DMS79 treated with DMSO at 0.1 percent for 48 hours (cell line): ENCODE measurements around the gene CBX7.
"Not testable (repeated sequence)": the region's sequence is repeated elsewhere in the genome, so short reads cannot be mapped to it uniquely, and the experiment has no call there.

Source experiments
- DNase-seq: peaks from one replicate; lab custom pipeline; 2025; lab: John Stamatoyannopoulos, UW

CBX7 gene

DNA sequence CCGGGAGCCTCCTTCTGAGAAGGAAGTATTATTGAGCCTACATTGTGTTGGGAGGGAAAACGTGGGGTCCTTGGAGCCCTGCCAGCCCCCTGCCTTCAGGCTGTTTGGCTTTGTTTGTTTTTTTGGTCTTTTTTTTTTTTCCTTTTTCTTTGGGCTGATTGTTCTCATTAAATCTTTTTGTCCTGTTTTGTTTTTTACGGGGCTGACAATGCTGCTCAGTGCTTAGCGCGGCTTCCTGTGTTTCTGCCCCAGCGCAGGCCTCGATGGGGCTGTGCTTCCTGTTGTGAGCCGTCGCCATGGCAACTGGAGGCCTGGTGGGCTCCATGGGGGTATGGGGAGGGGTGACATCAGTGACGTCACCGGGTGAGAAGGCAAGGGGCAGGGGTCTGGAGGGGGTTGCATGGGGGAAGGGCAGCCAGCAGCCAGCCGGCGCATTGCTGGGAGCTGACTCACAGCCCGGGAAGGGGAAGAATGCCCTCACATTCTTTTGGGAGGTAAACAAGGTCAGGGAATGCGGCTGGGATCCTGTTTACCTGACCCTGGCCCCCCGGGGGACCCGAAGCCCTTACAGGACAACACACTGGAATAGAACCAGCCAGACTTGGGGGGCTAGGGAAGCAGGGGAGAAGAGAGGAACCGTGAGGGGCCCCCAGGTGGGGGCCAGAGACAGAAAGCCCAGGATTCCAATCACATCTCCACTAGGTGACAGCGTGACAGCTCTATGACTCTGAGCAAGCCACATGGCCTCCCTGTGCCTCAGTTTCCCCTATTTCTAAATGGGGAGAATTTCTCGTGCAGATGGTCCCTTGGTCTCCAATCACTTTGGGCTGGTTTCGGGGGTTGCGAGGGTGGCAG, 22.2 kb upstream of the CBX7 start:
- DNase-seq = no peak

DNA sequence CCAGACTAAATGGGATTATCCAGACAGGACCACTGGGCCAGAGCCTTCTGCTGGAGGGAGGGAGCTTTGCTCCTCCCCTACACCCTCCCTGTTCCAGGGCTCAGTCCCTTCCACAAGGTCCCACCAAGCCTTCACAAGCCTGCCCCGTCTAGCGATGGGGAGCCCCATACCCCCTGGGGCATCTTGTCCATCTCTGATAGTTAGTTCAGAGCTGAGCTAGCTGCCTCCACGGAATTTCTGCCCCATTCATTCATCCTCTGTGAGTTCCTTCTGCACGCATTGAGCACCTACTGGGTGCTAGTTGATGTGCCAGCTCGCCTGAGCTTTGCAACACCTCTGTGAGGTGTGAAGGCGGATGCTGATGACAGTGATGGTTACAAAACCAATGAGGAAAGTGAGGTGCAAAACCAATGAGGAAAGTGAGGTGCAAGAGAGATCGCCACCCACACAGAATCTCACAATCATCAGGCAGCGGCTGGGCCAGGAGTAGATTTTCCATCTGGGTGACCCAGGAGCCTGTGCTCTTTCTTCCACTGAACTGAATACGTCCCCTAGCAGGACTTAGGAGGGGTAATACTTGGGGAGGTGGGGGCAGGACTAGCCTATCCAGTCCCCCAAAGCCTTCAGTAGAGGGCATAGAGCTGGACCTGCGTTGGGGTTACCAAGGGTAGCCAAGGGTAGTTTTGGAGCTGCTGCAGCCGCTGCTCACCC, 21.5 kb upstream of the CBX7 start:
- no peak for DNase-seq

DNA sequence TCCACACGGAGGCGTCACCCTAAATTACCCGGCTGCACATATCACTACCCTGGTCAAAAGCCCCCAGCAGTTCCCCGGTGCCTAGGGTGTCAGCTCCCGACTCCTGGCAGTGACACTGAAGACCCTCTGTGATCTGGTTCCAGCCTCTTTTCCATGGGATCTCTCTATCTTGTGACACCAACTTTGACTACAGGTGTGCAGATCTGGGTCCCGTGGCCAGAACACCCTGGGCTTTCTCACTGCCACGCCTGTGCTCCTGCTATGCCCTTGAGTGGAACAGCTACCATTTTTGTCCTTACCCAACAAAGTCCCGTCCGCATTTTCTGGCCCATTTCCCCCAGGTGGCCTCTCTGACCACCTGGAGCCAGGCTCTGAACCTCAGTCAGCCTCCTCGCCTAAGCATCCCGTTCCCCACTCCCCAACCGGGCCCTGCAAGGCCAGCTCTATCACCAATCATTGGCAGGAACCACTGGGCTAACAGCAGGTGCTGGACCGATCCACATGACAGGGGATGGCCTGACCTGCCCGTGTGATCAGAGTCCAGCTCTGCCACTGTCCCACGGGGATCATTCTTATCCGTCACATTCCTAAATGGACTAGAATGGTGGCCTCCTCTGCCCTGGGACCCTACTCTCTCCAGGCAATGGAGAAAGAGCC, 20.7 kb upstream of the CBX7 start:
- no peak for DNase-seq

DNA sequence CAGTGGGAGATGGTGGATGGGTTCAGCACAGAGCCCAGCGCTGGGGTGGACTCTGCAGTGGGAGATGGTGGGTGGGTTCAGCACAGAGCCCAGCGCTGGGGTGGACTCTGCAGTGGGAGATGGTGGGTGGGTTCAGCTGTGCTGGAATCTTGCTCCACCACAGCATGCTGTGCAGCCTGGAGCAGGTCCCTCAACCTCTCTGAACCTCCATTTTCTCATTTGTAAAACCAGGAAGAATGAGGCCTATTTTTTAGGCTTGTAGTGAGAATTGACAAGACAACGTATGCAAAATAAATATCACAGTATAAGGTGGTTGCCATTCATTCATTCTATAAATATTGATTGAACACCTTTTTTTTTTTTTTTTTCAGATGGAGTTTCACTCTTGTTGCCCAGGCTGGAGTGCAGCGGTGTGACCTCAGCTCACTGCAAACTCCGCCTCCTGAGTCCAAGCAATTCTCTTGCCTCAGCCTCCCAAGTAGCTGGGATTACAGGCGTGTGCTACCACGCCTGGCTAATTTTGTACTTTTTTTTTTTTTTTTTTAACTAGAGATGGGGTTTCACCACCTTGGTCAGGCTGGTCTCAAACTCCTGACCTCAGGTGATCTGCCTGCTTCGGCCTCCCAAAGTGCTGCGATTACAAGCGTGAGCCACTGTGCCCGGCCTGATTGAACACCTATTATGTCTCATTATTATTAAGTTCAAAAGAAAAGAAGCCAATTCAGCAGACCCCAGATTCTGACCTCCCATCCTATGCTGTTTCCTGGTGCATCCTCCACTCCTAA, 20.0 kb upstream of the CBX7 start:
- not testable (repeated sequence) for DNase-seq

DNA sequence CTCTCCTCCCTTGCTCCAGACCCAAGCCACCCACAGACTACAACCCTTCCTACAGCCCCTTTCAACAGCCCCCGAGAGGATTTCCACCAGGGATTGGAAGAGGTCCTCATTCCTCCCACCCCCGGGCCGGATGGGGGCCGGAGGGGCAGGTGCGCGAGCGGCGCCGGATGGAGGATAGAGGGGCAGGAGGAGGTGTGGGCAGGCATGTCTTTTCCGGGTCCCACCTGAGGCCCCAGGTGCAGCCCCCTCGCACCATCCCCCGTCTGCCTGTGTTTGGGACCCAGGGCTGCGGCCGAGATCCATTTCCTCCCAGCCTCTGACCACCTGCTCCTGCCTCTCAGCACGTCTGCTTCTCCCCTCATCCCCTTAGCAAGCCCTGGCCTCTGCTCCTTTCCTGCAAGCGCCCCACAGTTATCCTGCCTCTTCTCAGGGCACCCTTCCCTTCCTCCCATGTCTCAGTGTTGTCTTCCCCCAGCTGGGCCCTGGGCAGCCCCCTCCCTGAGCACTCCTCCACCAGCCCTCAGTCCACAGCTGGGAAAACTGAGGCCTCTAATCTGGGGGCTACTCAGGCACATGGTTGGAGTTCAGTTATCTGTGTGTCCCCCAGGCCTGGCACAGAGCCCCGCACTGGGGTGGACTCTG, 19.3 kb upstream of the CBX7 start:
- DNase-seq = no peak

DNA sequence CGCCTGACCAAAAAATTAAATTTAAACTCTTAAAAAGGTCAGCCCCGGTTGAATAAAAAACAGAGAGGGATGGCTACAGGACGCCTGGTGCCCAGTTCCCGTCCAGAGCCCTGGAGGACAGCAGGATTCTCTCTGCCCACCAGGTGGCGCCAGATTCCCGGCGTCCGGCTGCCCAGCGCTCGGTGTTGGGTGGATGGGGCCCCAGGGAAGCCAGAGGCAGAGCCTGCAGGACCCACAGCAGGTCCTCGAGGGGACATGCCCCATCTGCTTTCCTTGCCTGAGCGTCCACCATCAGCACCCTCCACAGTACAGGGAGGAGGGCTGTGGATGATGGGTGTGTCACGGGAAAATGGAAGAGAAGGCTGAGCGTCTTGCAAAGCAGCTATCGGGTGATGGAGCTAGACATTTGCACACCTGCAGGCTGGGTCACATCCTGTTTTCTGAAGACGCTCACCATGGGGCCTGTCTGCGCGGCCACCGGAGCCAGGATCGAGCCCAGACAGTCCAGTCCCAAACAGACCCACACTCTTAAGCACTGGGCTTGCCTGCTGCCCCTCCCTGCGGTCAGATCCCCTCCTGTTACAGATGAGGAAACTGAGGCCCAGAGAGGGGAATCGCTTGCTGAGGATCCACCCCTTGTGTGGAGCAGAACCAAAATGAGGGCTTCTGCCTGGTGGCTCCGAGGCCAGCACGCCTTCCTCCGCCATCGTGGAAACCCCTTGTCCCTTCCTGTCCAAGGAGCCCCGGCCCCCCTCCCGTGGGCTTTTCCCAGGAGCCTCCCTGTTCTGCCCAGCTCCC, 18.5 kb upstream of the CBX7 start:
- peak; percentile 25 for DNase-seq

DNA sequence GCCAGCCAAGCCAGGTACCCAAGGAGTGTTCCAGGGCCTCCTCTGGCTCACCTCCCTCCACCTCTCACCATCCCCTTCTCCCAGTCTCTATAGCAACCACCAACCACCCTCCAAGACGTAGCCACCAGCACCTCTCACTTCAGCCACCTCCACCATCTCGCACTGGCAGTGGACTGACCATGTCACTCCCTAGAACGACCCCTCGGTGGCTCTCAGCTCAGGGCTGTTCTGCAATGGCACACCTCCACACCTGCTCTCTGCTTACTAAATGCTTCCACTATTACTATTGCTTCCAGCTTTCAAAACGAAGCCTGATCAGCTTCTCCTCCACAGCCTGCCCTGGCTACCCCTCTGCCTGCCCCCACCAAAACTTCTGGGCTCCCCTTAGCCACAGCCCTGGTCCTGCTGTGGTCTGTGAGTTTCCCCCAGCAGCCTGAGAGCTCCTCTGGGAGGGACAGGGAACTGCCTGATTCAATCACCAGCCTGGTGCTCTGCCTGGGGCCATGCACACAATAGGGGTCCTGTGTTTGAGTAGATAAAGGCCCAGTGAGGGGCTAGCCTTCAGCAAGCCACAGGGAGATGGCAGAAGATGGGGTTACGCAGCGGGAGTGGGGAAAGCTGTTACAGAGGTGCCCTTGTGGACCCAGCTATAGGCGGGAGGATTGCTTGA, 17.5 kb upstream of the CBX7 start:
- DNase-seq = no peak

DNA sequence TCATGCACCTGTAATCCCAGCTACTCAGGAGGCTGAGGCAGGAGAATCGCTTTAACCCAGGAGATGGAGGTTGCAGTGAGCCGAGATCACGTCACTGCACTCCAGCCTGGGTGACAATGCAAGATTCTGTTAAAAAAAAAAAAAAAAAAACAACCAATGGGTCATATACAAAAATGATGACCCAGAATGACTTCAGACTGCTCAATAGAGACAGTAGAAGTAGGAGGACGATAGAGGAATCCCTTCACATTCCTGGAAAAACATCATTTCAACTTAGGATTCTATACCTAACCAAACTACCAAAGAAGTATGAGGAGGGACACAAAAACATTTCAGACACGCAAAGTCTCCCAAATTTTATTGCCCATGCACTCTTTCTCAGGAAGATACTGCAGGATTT, 14.1 kb upstream of the CBX7 start:
- no peak for DNase-seq

DNA sequence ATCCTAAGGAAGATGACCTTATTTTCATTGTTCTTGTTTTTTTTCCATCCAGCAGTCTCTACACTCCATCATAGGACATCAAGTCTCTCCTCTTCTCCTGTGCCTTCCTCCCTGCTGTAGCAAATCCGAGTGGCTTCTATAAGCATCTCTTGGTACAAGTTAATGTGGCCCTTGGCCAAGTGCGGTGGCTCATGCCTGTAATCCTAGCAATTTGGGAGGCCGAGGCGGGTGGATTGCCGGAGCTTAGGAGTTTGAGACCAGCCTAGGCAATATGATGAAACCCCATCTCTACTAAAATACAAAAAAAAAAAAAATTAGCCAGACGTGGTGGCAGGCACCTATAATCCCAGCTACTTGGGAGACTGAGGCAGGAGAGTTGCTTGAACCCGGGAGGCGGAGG, 3.6 kb upstream of the CBX7 start:
- not testable (repeated sequence) for DNase-seq

DNA sequence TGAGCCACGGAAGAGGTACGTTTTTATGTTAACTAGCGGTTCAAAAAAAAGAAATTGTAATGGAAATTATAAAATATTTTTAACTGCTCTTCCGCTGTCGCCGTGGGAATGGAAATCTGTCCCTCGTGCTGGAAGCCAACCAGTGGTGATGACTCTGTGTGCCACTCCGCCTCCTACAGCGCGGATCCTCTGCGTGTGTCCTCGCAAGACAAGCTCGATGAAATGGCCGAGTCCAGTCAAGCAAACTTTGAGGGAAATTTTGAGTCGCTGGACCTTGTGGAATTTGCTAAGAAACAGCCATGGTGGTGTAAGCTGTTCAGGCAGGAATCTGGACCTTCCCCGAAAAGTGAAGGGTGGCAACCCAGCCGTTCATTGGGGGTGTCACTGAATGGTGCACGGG, 2.9 kb upstream of the CBX7 start:
- DNase-seq = no peak

DNA sequence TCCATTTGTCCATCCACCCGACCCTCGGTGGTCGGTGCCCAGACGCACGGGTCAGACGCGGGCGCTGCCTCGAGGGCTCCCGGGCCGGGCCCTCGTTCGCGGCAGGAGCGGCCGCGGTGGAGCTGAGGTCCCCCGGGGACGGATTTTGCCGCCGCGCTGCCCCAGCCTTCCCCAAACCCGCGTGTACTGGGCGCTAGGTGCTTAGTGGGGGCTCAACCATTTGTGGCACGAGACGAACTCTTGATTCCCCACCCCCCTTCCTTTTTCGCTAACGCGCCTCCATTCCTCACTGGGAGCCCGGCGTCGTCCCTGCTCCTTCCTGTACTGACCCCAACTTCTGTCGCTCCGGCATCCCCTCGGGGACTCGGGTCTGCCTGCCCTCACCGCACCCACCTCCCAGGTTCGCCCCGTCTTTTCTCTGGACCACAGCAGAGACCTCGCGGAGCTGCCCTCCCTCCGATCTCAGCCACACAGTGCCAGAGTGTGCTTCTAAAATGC, 789 bp upstream of the CBX7 start:
- DNase-seq = no peak

DNA sequence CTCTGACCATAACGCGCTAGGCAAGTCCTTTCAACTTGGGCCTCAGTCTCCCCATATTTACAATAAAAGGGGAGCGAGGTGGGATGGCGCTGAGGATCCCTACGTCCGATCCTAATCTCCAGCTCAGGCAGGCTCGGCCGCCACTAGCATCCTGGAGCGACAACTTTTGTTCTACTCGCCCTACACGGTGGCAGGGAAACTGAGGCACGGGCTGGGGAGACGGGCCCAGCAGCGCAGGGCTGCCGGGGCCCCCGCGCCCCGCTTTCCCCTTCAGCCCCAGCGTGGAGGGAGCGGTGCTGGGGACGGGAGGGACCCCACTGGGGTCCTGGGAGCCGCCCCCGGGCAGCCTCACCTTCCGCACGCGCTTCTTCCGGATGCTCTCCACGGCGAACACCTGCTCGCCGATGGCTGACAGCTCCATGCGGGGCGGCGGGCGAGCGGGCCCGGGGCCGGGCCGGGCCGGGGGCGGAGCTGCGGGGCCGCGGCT, 413 bp downstream of the CBX7 start:
- DNase-seq = no peak

DNA sequence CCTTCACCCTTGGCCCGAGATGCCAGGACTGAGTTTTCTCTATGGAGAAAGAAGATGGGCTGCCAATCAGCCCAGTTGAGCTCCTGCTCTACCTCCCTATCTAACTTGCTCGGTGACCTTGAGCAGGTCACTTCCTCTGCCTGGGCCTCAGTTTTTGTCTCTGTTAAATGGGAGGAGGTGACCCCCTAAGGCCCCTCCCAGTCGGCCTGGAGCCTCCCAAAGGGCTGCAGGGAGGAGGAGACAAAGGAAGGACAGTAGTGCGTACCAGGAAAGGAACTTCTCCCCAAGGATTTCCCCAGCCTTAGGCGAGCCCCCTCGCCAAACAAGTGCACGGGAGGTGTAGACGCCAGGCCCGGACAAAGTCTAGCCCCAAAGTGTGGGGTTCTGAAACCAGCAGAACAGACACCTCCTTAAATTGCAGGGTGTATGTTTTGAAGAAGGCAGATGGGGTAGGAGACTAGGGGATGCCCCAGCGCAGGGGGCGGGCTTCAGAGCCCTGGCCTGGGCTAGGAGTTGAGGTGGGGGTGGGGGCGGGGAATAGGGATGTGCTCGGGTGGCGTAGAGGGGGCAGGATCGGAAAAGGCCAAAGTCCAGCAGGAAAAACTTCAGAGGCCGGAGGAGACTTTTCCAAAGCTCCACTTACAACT, 1.0 kb downstream of the CBX7 start:
- DNase-seq = no peak

DNA sequence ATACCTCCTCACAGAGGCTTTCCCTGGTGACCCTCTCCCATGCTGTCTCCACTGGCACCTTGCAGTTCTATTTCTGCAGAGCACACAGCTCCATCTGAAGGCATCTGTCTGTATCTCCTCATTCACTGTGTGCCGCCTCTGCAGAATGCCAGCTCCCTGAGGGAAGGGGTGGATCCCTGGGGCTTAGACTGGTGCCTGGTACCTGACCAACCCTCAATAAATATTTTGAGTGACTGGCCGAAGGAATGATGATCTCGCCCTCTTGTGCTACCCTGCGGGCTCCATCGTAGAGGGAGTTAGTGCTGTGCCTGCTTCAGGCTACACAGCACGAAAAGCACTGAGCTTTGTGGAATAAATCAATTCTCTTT, 1.6 kb downstream of the CBX7 start:
- no peak for DNase-seq

DNA sequence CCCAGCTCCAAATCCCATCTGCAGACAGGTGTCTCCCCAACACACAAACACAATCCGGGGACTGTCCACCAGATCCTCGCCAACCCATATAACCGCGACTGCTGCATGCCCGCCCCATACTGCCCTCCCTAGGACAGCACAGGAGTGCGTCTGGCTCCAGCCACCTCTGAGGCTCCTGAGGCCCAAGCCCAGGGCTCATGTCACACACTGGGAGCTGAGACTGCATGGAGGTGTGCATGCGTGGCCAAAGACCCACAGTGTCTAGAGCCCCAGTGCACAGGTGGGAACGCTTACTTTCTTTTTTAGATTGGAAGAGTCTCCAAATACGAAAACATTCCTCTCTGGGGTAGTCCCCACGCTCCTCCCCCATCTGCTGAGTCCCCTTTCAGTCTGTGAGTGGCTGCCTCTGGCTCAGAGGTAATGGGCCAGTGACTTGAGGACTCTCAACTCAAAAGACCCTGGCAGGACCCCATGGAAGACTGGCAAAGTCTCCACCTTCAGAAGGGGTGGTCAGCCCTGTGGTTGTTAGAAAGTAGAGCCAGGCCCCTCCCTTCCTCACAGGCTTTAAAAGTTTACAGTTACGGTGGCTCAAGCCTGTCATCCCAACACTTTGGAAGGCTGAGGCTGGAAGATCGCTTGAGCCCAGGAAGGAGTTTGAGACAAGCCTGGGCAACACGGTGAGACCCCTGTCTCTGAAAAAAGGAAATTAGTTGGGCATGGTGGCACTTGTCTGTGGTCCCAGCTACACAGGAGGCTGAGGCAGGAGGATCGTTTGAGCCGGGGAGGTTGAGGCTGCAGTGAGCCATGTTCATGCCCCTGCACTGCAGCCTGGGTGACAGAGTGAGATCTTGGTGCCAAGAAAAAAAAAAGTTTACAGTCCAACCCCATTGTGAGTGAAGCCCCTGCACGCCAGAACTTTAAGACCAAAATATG, 2.3 kb downstream of the CBX7 start:
- DNase-seq = no peak

DNA sequence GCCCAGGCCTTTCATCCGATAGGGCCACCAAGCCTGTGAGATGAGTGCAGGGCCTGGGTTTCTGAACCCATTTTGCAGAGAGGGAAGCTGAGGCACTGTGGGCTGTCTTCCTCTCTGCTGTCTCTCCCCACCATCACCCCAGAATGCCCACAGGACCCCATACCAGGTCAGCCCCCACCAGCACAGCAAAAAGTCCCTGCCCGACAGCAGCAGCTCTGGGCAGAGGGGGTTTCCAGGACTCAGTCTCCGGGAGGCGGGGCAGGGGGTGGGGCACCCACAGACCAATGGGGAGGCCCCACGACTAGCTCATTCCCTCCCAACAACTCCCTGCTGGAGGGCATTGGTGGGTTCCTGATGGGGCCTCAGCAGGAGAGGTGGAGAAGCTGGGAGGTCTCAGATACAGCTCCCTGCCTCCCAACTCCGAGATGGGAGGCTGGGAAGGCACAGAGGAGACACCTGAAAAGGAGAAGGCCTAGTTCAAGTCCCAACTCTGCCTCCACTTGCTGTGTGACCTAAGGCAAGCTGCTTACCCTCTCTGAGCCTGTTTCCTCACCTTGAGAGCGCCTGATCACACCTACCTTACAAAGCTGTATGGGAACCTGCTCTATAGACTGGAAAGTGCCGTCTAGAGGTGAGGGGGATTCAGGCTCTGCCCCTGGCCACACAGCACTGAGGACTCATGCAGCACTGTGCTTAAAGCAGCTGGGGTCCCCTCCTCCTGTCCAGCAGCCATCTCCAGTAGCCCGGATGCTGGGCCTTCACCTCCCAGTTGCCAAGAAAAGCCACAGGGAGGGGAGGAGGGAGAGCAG, 3.5 kb downstream of the CBX7 start:
- no peak for DNase-seq

DNA sequence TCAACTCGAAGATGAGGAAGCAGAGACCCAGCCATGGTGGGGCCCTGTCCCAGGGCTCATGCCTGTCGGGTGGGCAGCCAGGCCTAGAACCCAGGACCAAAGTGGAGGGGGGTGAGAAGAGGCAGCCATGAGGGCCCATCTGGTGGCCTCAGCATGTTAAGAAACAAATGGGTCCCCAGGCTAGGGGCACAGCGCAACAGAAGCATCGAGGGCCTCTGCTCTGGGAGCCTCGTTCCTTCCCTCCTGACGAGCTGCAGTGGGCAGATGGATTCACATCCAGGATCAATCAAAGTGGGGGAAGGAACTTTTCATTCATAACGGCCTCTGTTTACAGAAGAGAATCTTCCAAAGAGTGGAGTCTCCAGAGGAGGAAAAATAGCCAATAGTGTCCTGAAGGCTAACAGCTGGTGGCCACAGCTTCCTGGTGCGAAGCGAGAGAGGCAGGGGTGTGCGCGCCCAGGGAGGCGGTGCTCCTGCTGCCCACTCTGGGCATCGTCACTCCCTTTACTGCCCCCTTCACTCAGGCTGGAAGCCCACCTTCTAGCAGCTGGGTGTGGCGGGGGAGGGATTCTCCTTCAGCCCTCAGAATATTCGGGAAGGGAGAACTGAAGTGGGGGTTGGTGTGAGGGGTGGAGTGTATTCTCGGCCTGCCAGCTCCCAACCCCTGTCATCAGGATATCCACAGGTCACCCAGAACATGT, 4.3 kb downstream of the CBX7 start:
- DNase-seq = no peak
